Measurements from ENCODE around the gene VIM. TPM values are rescaled to one million over a fixed set of nuclear protein-coding genes. Genes with fewer than 3 reads are reported as not detected.

VIM gene
- total and polyA plus RNA-seq, 2 donors (not counting 1 experiment from before 2014, with no cell fraction given) = 4,882 to 7,192 TPM

- Histone ChIP-seq H3K9me3 (ENCODE audit: control insufficient read depth, insufficient read depth, low read depth, low read length) (no peaks in the 10 kb centered on the region), H3K79me2 (ENCODE audit: control insufficient read depth, insufficient read depth, low read length) (no peaks in the 10 kb centered on the region), H3K36me3 (ENCODE audit: control insufficient read depth, insufficient read depth, low read length) (no peaks in the 10 kb centered on the region), H3K4me1 (ENCODE audit: control insufficient read depth, extremely low read depth, insufficient read depth, low read length) (peaks cover 31% of the 10 kb centered on the region), H3K27ac (ENCODE audit: insufficient read depth, low read length) (peak overlapping the region; percentile 96), H4K20me1 (ENCODE audit: control insufficient read depth, extremely low read depth, insufficient read depth, low read length) (no peaks in the 10 kb centered on the region), H3K4me3 (replicated peaks in 1 of 4; ENCODE audit: control extremely low read depth in 1 of 4, insufficient read depth in 1 of 4, low read depth in 3 of 4, low read length in 4 of 4) (no peak overlapping the region), H2AFZ (ENCODE audit: low read length) (no peak overlapping the region), H3K27me3 (ENCODE audit: control insufficient read depth, insufficient read depth, low read length) (no peaks in the 10 kb centered on the region), H3K9ac (ENCODE audit: insufficient read depth, low read length) (no peak overlapping the region), H3K4me2 (ENCODE audit: extremely low read depth, insufficient read depth, low read length) (no peak overlapping the region)
- no peak for TF ChIP-seq CTCF (conservative IDR thresholded peaks at IDR 0.05 in 1 of 2, IDR thresholded peaks at IDR 0.05 in 1 of 2; ENCODE audit: low read depth in 1 of 2, low read length in 2 of 2)
- TF ChIP-seq EZH2 (IDR thresholded peaks at IDR 0.05; ENCODE audit: low read length, missing control alignments) = no peak
- DNase-seq (ENCODE audit: low read depth in 2 of 2) = peak; percentile 51 to 93
Observed at GRCh38 chr10:17217631-17218232, 10.3 kb upstream of the VIM start.

- Histone ChIP-seq H3K79me2 (ENCODE audit: control insufficient read depth, insufficient read depth, low read length) (no peaks in the 10 kb centered on the region), H3K9ac (ENCODE audit: insufficient read depth, low read length) (no peak overlapping the region), H3K27me3 (ENCODE audit: control insufficient read depth, insufficient read depth, low read length) (no peaks in the 10 kb centered on the region), H3K9me3 (ENCODE audit: control insufficient read depth, insufficient read depth, low read depth, low read length) (no peaks in the 10 kb centered on the region), H3K4me3 (replicated peaks in 1 of 4; ENCODE audit: control extremely low read depth in 1 of 4, insufficient read depth in 1 of 4, low read depth in 3 of 4, low read length in 4 of 4) (no peak overlapping the region), H3K4me2 (ENCODE audit: extremely low read depth, insufficient read depth, low read length) (no peak overlapping the region), H3K36me3 (ENCODE audit: control insufficient read depth, insufficient read depth, low read length) (no peaks in the 10 kb centered on the region), H3K27ac (ENCODE audit: insufficient read depth, low read length) (peak overlapping the region; percentile 96), H2AFZ (ENCODE audit: low read length) (no peak overlapping the region), H3K4me1 (ENCODE audit: control insufficient read depth, extremely low read depth, insufficient read depth, low read length) (peaks cover 31% of the 10 kb centered on the region), H4K20me1 (ENCODE audit: control insufficient read depth, extremely low read depth, insufficient read depth, low read length) (no peaks in the 10 kb centered on the region)
- TF ChIP-seq CTCF (conservative IDR thresholded peaks at IDR 0.05 in 1 of 2, IDR thresholded peaks at IDR 0.05 in 1 of 2; ENCODE audit: low read depth in 1 of 2, low read length in 2 of 2) (no peak), EZH2 (IDR thresholded peaks at IDR 0.05; ENCODE audit: low read length, missing control alignments) (no peak)
- DNase-seq (ENCODE audit: low read depth in 2 of 2) = peak; percentile 82 to 88
Observed at GRCh38 chr10:17219024-17219423, 9.0 kb upstream of the VIM start.

GRCh38 chr10:17220652-17221100 lies 7.4 kb upstream of the VIM start:
- H3K9ac ChIP-seq (ENCODE audit: insufficient read depth, low read length) = no peak overlapping the region

More at GRCh38 chr10:17220652-17221100, 7.4 kb upstream of the VIM start:
- peaks cover 19% of the 10 kb centered on the region for H3K4me1 ChIP-seq (ENCODE audit: control insufficient read depth, extremely low read depth, insufficient read depth, low read length)
- no peak overlapping the region for H3K27ac ChIP-seq (ENCODE audit: insufficient read depth, low read length)
- no peaks in the 10 kb centered on the region for H3K27me3 ChIP-seq (ENCODE audit: control insufficient read depth, insufficient read depth, low read length)
- no peaks in the 10 kb centered on the region for H4K20me1 ChIP-seq (ENCODE audit: control insufficient read depth, extremely low read depth, insufficient read depth, low read length)
- H2AFZ ChIP-seq (ENCODE audit: low read length) = no peak overlapping the region
- DNase-seq (ENCODE audit: low read depth in 2 of 2) = peak in 1 of 2 donors; percentile 64
- no peak overlapping the region for H3K4me3 ChIP-seq (replicated peaks in 1 of 4; ENCODE audit: control extremely low read depth in 1 of 4, insufficient read depth in 1 of 4, low read depth in 3 of 4, low read length in 4 of 4)
- H3K79me2 ChIP-seq (ENCODE audit: control insufficient read depth, insufficient read depth, low read length) = no peaks in the 10 kb centered on the region
- no peak overlapping the region for H3K4me2 ChIP-seq (ENCODE audit: extremely low read depth, insufficient read depth, low read length)
- H3K9me3 ChIP-seq (ENCODE audit: control insufficient read depth, insufficient read depth, low read depth, low read length) = no peaks in the 10 kb centered on the region
- no peak for TF ChIP-seq CTCF (conservative IDR thresholded peaks at IDR 0.05 in 1 of 2, IDR thresholded peaks at IDR 0.05 in 1 of 2; ENCODE audit: low read depth in 1 of 2, low read length in 2 of 2)
- no peaks in the 10 kb centered on the region for H3K36me3 ChIP-seq (ENCODE audit: control insufficient read depth, insufficient read depth, low read length)

All from fibroblast of lung (primary cell).